NOMO-1 (cell line): Measurements from ENCODE around the gene CSTA.

ENCODE experiments used
- DNase-seq, 2 experiments: peaks; one replicate each; lab custom pipeline; 2025; ENCODE audit not compliant: unreplicated experiment in 2 of 2; lab: John Stamatoyannopoulos, UW

Gene CSTA

DNA sequence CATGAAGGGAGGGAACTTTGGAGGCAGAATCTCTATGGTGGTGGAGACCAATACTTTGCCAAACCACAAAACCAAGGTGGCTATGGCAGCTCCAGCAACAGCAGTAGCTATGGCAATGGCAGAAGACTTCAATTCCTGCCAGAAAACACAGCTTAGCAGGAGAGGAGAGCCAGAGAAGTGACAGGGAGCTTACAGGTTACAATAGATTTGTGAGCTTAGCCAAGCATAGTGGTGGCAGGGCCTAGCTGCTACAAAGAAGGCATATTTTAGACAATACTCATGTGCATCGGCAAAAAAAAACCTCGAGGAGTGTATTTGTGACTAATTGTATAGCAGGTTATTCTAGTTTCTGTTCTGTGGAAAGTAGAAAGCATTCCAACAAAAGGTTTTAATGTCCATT lies 6.4 kb upstream of the CSTA start:
- no peak for DNase-seq

DNA sequence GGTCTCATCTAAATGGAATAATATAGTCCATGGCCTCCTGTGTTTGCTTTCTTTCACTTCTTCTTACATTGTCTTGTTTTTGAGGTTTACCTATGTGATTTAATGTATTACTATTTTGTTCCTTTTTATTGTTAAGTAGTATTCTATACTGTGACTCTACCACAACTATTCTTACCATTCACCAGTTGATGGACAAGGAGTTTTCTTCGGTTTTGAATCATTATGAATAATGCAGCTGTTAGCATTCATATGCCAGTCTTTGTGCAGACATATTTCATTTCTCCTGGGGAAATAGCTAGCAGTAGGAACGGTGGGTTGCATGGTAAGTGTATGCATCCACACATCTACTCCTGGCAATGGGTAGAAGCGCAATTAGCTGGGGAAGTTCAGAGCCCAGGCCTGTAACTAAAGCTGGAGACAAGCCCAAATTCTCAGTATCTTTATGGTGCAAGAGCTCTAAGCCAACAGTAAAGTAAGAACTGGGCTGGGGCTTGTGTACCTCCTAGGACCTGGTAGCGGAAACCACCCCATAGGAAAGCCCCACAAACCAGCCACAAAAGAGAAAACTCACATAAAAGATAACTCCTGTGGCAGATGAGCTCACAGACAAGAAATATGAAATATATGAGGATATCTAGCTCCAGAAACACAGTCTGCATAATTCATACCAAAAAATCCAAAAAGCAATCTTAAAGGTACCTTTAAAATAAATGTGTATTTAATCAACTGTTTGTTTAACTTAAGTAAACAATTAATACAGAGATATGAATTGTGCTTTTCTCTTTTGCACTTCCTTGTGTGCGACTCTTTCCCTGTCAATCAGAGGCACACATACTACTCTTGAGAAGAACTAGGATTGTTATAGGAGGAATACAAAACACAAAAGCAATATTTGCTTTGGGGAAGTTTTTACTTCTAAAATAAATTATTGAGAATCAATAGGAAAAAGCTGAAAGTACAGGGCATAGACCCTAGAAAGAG lies 2.7 kb upstream of the CSTA start:
- DNase-seq: no peak

DNA sequence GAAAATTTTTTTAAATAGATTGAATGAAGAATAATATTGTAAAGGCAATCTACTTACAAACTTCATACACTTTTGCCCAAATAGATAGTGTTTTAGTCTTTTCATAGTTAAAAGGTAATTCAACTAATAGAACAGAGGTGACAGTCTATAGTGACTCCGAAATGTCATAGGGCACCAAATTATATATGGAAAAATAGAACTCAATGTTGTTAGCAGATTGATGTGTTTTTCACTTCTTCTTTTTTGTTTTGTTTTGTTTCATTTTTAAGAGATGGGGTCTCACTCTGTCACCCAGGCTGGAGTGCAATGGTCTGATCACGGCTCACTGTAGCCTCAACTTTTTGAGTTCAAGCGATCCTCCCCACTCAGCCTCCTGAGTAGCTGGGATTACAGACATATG lies 721 bp downstream of the CSTA start:
- peak in 1 of 2 experiments; percentile 19 for DNase-seq

DNA sequence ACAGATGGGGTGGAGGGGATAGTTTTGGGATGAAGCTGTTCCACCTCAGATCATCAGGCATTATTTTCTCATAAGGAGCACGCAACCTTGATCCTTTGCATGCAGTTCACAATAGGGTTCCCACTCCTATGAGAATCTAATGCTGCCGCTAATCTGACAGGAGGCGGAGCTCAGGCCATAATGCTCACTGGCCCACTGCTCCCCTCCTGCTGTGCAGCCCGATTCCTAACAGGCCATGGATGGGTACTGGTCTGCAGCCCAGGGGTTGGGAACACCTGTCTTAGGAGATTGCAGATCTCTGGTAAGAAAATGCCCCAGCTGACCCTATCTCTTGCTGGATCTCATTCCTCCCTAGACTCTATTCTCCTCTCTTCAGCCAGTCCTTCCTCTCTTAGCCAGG lies 6.8 kb downstream of the CSTA start:
- DNase-seq: no peak

DNA sequence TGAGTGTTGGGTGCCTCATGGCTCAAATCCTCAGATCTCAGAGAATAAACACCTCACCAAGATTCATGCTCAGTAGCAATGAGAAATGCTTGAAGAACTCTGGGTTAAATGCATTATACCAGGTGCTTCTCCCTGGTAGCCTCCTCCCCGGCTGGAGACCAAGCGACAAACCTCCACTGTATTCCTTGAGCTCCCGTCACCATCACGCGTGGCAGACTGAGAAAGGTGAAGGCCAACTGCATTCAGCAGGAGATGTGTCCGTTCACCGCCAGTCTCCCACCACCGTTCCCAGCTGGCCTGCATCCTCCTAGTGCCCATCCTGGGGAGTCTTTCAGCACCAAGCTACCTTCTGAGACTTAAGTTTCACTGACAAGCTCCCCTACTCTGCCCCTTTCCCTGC lies 7.5 kb downstream of the CSTA start:
- no peak for DNase-seq

DNA sequence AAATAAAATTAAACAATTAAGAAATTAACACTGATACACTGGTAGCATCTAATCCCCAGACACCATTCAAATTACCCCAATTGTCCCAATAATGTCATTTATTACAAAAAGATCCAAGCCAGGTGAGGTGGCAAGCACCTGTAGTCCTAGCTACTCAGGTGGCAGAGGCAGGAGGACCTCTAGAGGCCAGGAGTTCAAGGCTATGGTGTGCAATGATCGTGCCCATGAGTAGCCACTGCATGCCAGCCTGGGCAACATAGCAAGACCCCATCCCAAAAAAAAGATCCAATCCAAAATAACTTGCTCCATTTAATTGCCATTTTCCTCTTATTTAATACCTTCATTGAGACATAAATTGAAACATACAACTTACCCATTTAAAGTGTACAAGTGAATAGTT lies 17.8 kb downstream of the CSTA start:
- no peak for DNase-seq

DNA sequence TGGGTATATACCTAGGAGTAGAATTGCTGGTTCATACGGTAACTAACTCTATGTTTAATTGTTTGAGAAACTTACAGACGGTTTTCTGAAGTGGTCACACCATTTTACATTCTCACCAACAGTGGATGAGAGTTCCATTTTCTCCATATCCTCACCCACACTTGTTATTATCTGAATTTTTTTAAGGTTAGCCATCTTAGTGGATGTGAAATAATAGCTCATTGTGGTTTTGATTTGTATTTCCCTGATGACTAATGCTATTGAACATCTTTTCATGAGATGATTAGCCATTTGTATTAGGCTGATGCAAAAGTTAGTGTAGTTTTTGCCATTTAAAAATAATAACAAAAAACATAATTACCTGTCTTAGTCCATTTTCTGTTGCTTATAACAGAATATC lies 18.6 kb downstream of the CSTA start:
- DNase-seq: no peak

DNA sequence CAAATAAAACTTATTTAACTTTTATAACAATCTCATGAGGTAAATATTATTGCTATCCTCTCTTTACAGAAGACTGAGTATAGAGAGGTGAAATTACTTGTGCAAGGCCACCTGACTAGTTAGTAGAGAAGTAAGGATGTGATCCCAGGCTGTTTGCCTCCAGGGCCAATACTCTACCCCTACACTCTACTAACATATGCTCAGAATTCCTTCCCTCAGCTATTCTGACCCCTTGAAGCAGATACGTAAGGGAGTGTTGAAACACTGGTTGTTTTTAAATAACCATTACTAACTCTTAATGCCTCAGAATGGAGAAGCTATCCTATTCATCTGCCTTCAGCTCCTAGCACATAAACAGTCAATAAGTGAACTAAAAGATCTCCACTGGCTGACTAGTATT lies 24.1 kb downstream of the CSTA start:
- no peak for DNase-seq

DNA sequence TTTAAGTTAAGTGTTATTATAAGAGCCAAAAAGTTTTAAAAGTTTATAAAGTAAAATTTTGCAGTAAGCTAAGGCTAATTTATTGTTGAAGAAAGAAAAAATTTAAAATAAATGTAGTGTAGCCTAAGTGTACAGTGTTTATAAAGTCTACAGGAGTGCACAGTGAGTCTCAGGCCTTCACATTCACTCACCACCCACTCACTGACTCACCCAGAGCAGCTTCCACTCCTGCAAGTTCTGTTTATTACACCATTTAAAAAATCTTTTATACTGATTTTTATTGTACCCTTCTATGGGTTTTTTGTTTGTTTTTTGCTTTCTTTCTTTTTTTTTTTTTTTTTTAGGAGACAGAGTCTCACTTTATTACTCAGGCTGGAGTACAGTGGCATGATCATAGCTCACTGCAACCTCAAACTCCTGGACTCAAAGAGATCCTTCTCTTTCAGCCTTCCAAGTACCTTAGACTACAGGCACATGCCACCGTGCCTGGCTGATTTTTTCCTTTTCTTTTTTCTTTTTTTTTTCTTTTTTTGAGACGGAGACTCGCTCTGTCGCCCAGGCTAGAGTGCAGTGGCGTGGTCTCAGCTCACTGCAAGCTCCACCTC lies 25.9 kb downstream of the CSTA start:
- no peak for DNase-seq

DNA sequence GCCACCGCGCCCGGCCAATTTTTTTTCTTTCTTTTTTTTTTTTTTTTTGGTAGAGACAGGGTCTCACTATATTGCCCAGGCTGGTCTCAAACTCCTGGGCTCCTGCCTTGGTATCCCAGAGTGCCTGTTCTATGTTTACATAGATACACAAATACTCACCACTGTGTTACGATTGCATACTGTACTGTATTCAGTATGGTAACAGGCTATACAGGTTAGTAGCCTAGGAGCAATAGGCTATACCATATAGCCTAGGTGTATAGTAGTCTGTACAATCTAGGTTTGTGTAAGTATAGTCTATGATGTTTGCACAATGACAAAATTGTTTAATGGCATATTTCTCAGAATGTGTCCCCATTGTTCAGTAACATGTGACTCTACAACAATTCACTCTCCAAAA lies 26.6 kb downstream of the CSTA start:
- no peak for DNase-seq

DNA sequence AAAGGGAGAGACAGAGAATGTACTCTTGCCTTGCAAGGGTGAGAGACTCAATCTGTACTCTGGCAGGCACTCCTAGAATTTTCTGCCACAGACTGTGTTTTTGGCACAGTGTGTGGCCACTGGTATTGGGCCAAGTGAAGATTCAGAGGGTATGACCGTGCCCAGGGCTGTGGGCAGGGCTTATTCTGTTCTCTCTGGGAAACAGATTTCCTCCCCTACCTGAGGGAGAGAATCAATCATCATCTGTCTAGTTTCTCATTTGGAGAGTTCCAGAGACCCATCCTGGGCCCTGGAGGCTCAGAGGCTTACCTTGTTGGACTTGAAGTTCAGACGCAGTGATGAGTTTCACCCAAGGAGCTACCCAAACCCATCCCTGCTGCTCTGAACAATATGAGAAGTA lies 28.2 kb downstream of the CSTA start:
- no peak for DNase-seq

DNA sequence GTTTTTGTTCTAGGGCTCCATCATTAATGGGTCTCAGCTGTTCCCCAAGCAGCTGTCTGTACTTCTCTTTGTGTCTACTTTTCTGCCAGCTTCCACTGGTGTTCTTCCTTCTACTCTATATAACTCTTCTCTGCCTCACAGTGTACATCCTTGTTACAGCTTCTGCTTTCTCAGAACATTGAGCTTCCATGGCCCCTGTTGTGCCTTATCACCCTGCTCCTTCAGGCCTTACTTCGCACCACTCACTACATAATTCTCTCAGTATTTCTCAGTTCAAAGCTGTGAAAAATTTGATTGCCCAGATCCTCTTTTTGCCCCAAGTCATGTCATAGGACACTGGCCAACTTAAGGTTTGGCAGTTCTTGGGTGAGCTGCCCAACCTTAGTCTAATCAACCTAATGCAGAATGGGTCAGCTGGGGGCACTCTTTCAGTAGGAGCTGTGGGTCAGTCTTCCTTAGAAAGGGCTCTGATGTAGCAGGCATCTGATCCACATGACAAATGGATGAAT lies 28.9 kb downstream of the CSTA start:
- peak in 1 of 2 experiments; percentile 7 for DNase-seq

DNA sequence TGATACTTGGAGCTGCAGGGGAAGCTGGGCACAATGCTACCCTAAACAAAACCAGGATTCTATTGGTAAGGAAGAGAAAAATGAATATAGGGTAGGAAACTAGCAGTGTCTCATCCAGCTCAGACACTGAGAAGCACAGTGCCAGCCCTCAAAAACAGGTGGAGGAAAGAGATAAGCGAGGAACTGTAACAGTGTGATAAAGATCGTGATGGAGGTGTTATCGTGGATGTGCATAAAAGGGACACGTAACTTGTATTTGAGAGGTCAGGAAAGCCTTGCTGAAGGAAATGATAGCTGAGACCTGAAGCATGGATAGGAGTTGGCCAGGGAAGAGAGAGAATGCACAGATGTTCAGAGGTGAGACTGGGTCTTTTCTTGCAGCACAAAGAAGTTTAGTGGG lies 30.6 kb downstream of the CSTA start:
- no peak for DNase-seq

DNA sequence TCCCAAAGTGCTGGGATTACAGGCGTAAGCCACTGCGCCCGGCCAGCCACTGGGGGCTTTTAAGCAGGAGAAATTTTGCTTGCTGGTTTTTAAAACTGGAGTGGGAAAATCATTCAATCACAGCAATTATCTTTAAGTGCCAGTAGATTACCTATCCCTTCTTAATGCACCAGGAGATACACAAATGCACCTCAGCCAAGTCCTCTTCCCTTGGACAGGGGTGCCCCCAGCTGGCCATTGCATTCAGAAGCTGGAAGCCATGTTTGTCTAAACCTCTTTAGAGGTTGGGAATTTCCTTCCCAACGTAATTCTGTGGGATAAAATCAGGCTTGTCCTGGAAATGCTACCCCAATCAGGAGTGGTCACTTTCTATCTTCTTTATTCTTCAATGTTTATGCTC lies 31.4 kb downstream of the CSTA start:
- DNase-seq: peak in 1 of 2 experiments; percentile 15

DNA sequence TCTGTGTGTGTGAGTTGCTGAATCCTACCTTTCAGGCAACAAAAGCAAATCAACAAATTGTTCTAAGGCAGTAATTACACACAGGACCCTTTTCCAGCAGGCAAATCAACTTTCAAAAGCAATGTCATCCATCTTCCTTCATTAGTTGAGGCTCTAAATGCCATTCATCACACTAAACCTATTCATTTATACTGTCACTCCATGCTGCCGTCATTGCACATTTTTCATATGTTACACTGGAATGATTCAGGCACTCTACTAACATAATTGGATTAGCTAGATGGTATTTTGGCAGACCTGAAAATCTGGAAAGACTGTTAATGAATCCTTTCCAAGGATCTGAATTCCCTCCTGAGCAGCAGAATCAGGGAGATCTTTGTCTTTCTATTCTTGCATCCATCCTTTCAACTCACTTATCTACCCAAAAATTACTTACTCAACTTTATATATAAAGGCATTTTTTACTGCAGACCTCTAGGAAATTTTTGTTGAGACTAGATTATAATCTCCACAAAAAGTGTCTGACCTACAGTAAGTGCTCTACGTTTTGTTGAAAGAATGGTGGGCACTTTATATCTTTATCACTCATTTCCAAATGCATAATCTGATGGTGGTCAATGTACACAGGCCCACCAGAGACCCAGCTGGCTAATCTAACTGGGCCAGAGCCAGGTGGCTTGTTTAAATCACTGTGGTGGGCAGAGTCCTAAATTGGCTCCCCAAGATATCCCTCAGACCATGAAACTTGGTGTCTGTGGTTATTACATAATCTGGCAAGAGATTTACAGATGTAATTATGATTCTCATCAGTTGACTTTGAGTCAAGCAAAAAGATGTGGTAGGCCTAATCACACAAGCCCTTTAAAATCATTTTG lies 33.0 kb downstream of the CSTA start:
- peak; percentile 43 to 77 for DNase-seq

DNA sequence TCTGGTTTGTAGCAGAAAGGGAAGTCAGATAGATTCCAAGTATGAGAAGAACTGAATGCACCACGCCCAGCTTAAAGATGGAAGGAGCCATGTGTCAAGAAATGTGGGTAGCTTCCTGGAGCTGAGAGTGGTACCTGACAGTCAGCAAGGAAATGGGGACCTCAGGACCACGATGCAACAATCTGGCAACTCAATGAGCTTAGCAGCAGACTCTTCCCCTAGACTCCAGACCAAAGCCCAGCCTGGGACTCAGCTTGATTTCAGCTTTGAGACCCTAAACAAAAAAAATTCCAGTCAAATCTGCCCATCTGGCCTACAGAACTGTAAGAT lies 33.6 kb downstream of the CSTA start:
- no peak for DNase-seq

DNA sequence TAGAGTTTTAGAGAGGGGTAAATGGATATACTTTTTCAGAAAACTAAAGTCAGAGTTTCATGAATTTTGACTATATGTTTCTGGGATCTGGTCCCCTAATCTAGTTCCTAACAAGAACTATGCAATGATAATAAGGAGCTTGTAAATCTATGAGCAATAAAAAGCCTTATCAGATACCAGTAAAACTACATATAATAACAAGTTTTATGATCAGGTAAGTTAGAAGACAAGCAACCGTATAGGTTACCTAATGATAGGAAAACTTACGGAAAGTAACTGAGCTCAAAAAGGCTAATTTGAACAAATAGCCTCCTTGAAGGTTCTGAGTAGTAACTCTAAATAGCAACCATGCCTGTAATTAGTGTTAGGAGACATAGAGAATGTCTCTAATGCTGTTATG lies 37.0 kb downstream of the CSTA start:
- DNase-seq: no peak

DNA sequence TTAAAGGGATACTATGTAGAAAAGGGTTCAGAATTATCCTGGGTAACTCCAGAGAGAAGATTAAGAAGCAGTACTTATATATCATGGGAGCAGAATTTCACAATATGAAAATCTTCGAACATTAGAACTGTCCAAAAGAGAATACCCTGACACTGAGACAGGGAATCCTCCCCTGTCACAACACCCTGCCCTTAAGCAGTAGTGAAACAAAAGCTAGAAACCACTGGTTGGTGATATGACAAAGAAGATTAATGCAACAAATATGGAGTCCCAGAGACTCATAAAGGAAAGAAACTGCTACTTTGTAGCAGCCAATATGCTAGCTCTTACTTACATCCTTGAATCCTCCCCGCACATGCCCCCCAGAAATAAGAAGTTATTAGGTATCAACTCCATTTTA lies 39.4 kb downstream of the CSTA start:
- DNase-seq: peak in 1 of 2 experiments; percentile 4

DNA sequence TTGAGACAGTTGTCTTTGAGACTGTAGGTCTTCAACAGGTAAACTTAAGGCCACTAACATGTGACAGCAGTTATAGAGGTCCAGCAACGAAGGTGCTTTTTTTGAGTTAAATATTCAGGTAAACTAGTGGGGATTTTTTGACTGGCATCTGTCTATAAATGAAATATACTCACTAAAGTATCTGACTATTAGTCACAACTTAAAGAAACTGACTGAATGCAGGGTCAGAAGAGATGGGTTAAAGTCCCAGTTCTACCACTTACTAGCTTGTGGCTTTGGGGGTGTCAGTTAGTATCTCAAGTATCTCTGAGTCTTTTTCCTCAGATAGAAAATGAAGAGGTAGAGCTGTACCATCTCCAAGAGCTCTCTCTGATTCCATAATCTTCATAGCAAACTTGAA lies 40.0 kb downstream of the CSTA start:
- DNase-seq: no peak

DNA sequence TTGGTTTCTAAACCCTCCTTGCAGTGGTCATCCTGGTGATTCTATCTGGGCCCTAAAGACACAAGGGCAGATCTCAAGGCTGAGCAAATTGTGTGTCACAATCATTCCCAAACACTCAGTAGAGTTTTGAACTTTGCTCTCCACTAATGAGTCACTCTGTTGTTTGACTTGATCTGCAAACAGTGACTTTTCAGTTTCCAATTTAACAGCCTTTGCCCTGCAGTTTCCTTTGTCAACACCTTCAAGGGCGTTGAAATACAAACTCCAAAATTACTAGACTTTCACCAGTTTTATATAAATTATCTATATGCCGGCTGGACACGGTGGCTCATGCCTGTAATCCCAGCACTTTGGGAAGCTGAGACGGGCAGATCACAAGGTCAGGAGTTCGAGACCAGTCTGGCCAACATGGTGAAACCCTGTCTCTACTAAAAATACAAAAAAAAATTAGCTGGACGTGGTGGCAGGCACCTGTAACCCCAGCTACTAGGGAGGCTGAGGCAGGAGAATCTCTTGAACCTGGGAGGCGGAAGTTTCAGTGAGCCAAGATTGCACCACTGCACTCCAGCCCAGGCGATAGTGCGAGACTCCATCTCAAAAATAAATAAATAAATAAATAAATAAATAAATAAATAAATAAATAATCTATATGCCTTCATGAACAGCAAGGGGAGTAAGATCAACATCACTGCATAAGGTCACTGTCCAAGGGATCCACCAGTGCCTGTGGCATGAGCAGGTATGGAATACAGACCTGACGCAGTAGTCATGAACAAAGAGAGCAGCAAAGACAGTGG lies 40.7 kb downstream of the CSTA start:
- DNase-seq: peak; percentile 33 to 67
